Mammary epithelial cell (primary cell): ENCODE results near the gene PRODH.

Source experiments
- CTCF ChIP-seq, 2 donors: IDR thresholded peaks in 1 of 2; conservative IDR thresholded peaks in 1 of 2; 2 replicates each; pipeline ENCODE4 v1.5.1; 2011 to 2012; ENCODE audit warnings: inconsistent platforms in 2 of 2, low read length in 2 of 2, mild to moderate bottlenecking in 2 of 2, control low read depth in 1 of 2, low read depth in 1 of 2; ENCODE audit not compliant: insufficient read depth in 1 of 2; ENCODE audit errors: extremely low read depth in 1 of 2
- EZH2 ChIP-seq: IDR thresholded peaks from 2 replicates; pipeline ENCODE4 v1.6.1; 2012; ENCODE audit warnings: low read length, inconsistent platforms, borderline replicate concordance

GRCh38 chr22:18925368-18926064 is 10.6 kb downstream of the PRODH start:
- TF ChIP-seq CTCF (conservative IDR thresholded peaks at IDR 0.05 in 1 of 2, IDR thresholded peaks at IDR 0.05 in 1 of 2; ENCODE audit: extremely low read depth in 1 of 2, insufficient read depth in 1 of 2, low read depth in 1 of 2, low read length in 2 of 2) = no peak
- TF ChIP-seq EZH2 = no peak
